Measurements from ENCODE around the gene SSTR5.

Gene SSTR5

GRCh38 chr16:1075546-1075945 lies 3.0 kb downstream of the SSTR5 start:
- H3K27ac ChIP-seq (ENCODE audit: low read depth, low read length): no peak overlapping the region
- no peak overlapping the region for H3K4me3 ChIP-seq (ENCODE audit: low read depth, low read length)
- H3K9me3 ChIP-seq (ENCODE audit: control insufficient read depth, insufficient read depth, low read length): no peaks in the 10 kb centered on the region
- no peaks in the 10 kb centered on the region for H3K36me3 ChIP-seq (ENCODE audit: control insufficient read depth, insufficient read depth, low read length)
- no peak overlapping the region for H3K9ac ChIP-seq (ENCODE audit: low read depth, low read length)
- H3K27me3 ChIP-seq (ENCODE audit: control insufficient read depth, insufficient read depth, low read length): peaks cover 14% of the 10 kb centered on the region; the same call in 1 of the 2 replicates
- peaks cover 9% of the 10 kb centered on the region; the same call in 1 of the 2 replicates for H3K4me1 ChIP-seq (ENCODE audit: control insufficient read depth, insufficient read depth, low read length)

DNA sequence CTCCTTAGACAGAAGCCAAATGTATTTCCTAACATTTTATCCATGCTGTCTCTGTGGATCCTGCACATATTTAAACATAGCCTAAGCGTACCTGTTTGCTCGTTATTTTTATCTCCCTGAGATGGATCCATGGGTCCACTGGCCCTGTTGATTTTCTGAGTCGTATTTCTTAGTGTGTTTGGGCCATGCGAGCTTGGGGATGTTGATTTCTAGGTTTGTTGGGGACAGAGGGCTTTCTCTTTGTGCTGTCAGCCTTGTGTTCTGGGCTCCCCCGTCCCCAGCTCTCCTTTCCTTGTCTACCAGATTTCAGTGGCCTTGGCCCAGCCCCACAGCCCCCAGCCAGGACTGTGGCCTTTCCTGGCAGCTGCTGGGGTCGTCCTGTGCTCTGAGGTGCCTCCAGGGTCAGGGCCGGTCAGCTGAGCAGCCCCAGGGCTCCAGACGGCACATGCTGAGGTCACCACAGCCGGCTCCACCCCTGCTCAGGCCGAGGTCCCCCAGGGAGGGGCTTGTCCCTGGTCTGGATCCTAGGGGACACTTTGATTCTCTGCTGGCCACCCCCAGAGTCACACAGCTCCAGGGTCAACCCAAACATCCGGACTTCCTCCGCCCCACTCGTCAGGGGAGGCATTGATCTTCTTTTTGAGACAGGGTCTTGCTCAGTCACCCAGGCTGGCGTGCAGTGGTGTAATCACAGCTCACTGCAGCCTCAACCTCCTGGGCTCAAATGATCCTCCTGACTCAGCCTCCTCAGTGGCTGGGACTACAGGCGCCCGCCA lies 4.4 kb downstream of the SSTR5 start:
- H3K27ac ChIP-seq (ENCODE audit: low read depth, low read length): no peak overlapping the region
- peaks cover 2% of the 10 kb centered on the region; the same call in 1 of the 2 replicates for H3K4me1 ChIP-seq (ENCODE audit: control insufficient read depth, insufficient read depth, low read length)
- no peak overlapping the region for H3K4me3 ChIP-seq (ENCODE audit: low read depth, low read length)
- no peaks in the 10 kb centered on the region for H3K9me3 ChIP-seq (ENCODE audit: control insufficient read depth, insufficient read depth, low read length)
- H3K9ac ChIP-seq (ENCODE audit: low read depth, low read length): no peak overlapping the region
- no peaks in the 10 kb centered on the region for H3K36me3 ChIP-seq (ENCODE audit: control insufficient read depth, insufficient read depth, low read length)
- peaks cover 8% of the 10 kb centered on the region; the same call in 1 of the 2 replicates for H3K27me3 ChIP-seq (ENCODE audit: control insufficient read depth, insufficient read depth, low read length)

GRCh38 chr16:1077877-1078578 lies 5.5 kb downstream of the SSTR5 start:
- Histone ChIP-seq H3K27me3 (ENCODE audit: control insufficient read depth, insufficient read depth, low read length) (0 out of 2 replicates have a peak, but pooled peaks cover 3% of the 10 kb centered on the region), H3K9me3 (ENCODE audit: control insufficient read depth, insufficient read depth, low read length) (no peaks in the 10 kb centered on the region), H3K4me1 (ENCODE audit: control insufficient read depth, insufficient read depth, low read length) (no peaks in the 10 kb centered on the region), H3K36me3 (ENCODE audit: control insufficient read depth, insufficient read depth, low read length) (no peaks in the 10 kb centered on the region), H3K27ac (ENCODE audit: low read depth, low read length) (no peak overlapping the region), H3K4me3 (ENCODE audit: low read depth, low read length) (no peak overlapping the region), H3K9ac (ENCODE audit: low read depth, low read length) (no peak overlapping the region)

DNA sequence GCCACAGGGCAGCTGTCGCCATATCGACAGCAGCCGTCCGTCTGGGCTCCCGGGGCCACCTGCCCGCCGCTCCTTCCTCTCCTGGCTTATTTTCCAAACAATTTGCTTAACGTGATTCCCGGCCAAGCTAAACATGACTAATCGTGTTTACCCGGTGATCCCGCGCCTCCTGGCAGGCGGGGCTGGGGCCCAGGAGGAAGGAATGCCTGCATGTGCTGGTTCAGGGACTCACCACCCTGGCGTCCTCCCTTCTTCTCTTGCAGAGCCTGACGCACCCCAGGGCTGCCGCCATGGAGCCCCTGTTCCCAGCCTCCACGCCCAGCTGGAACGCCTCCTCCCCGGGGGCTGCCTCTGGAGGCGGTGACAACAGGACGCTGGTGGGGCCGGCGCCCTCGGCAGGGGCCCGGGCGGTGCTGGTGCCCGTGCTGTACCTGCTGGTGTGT lies 6.1 kb downstream of the SSTR5 start:
- H3K36me3 ChIP-seq (ENCODE audit: control insufficient read depth, insufficient read depth, low read length): no peaks in the 10 kb centered on the region
- H3K9me3 ChIP-seq (ENCODE audit: control insufficient read depth, insufficient read depth, low read length): no peaks in the 10 kb centered on the region
- no peak overlapping the region for H3K4me3 ChIP-seq (ENCODE audit: low read depth, low read length)
- H3K4me1 ChIP-seq (ENCODE audit: control insufficient read depth, insufficient read depth, low read length): no peaks in the 10 kb centered on the region
- H3K27ac ChIP-seq (ENCODE audit: low read depth, low read length): no peak overlapping the region
- 0 out of 2 replicates have a peak, but pooled peaks cover 3% of the 10 kb centered on the region for H3K27me3 ChIP-seq (ENCODE audit: control insufficient read depth, insufficient read depth, low read length)
- no peak overlapping the region for H3K9ac ChIP-seq (ENCODE audit: low read depth, low read length)

GRCh38 chr16:1079341-1079740 lies 6.8 kb downstream of the SSTR5 start:
- Histone ChIP-seq H3K4me3 (ENCODE audit: low read depth, low read length) (no peak overlapping the region), H3K9me3 (ENCODE audit: control insufficient read depth, insufficient read depth, low read length) (no peaks in the 10 kb centered on the region), H3K9ac (ENCODE audit: low read depth, low read length) (no peak overlapping the region), H3K36me3 (ENCODE audit: control insufficient read depth, insufficient read depth, low read length) (no peaks in the 10 kb centered on the region), H3K27me3 (ENCODE audit: control insufficient read depth, insufficient read depth, low read length) (no peaks in the 10 kb centered on the region), H3K4me1 (ENCODE audit: control insufficient read depth, insufficient read depth, low read length) (no peaks in the 10 kb centered on the region), H3K27ac (ENCODE audit: low read depth, low read length) (no peak overlapping the region)

- no peaks in the 10 kb centered on the region for H3K27me3 ChIP-seq (ENCODE audit: control insufficient read depth, insufficient read depth, low read length)
- H3K9ac ChIP-seq (ENCODE audit: low read depth, low read length): no peak overlapping the region
- no peak overlapping the region for H3K4me3 ChIP-seq (ENCODE audit: low read depth, low read length)
- H3K36me3 ChIP-seq (ENCODE audit: control insufficient read depth, insufficient read depth, low read length): no peaks in the 10 kb centered on the region
- no peak overlapping the region for H3K27ac ChIP-seq (ENCODE audit: low read depth, low read length)
- H3K9me3 ChIP-seq (ENCODE audit: control insufficient read depth, insufficient read depth, low read length): no peaks in the 10 kb centered on the region
- no peaks in the 10 kb centered on the region for H3K4me1 ChIP-seq (ENCODE audit: control insufficient read depth, insufficient read depth, low read length)
These were observed 7.4 kb downstream of the SSTR5 start for GRCh38 chr16:1079786-1080525.

- Histone ChIP-seq H3K9ac (ENCODE audit: low read depth, low read length) (no peak overlapping the region), H3K9me3 (ENCODE audit: control insufficient read depth, insufficient read depth, low read length) (peaks cover 3% of the 10 kb centered on the region; the same call in 1 of the 2 replicates), H3K4me3 (ENCODE audit: low read depth, low read length) (no peak overlapping the region), H3K36me3 (ENCODE audit: control insufficient read depth, insufficient read depth, low read length) (no peaks in the 10 kb centered on the region), H3K27ac (ENCODE audit: low read depth, low read length) (no peak overlapping the region), H3K27me3 (ENCODE audit: control insufficient read depth, insufficient read depth, low read length) (no peaks in the 10 kb centered on the region), H3K4me1 (ENCODE audit: control insufficient read depth, insufficient read depth, low read length) (no peaks in the 10 kb centered on the region)
These were observed 8.5 kb downstream of the SSTR5 start for GRCh38 chr16:1080801-1081733.

DNA sequence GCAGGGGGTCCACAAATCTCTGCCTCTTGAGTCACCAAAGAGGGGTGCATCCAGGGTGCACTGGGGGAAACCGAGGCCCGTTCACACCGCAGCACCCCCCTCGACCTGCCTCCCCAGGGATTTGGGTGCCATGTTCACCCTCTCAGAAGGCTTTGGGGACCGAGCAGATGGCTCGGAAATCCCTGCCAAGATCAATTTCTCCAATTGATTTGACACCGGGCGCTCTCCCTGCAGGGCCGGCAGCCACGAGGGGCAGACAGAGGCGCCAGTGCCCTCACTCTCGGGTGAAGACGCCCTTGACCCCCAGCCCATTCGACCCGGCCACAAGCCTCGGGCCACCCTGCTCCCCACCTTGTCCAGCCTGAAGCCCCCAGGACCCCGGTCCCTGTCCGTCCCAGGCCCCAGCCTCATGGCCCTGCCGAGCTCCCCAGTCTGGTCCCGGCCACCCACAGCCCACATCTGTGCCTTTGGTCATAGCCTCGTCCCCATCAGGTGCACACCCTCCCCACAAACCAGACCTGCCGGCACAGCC lies 9.3 kb downstream of the SSTR5 start:
- no peak overlapping the region for H3K27ac ChIP-seq (ENCODE audit: low read depth, low read length)

DNA sequence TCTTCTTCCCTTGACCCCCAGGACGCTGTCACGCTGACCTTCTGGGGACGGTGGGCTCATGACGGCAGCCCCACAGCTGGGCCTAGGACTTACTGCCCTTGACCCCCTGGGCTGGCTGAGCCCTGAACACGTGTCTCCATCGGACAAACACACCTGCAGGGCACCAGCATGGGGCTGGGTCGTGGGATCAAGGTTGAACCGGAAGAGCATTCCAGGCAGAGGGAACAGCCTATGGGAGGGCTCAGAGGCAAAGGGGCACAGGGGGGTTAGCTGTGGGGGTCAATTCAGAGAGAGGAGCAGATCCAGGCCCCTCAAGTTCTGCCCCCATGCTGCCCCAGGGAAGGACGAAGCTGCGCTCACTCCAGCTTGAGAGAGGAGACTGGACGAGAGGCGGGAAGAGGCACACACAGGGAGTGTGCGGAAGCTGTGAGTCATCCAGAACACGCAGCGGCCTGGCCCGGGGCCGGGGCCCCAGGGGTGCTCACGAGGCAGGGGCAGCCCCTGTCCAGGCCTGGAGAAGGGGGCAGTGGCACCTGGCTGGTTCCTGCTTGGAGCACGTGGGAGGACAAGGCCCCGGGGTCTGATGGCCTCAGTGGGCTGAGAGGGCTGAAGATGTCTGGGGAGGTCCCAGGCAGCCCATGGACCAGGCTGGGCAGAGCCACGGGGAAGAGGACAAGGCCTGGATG lies 9.9 kb downstream of the SSTR5 start:
- no peak overlapping the region for H3K27ac ChIP-seq (ENCODE audit: low read depth, low read length)
- H3K4me3 ChIP-seq (ENCODE audit: low read depth, low read length): no peak overlapping the region
- peaks cover 3% of the 10 kb centered on the region; the same call in 1 of the 2 replicates for H3K9me3 ChIP-seq (ENCODE audit: control insufficient read depth, insufficient read depth, low read length)
- no peak overlapping the region for H3K9ac ChIP-seq (ENCODE audit: low read depth, low read length)
- H3K36me3 ChIP-seq (ENCODE audit: control insufficient read depth, insufficient read depth, low read length): no peaks in the 10 kb centered on the region
- no peaks in the 10 kb centered on the region for H3K27me3 ChIP-seq (ENCODE audit: control insufficient read depth, insufficient read depth, low read length)
- H3K4me1 ChIP-seq (ENCODE audit: control insufficient read depth, insufficient read depth, low read length): no peaks in the 10 kb centered on the region

More for the DNA sequence above, 9.3 kb downstream of the SSTR5 start:
- Histone ChIP-seq H3K36me3 (ENCODE audit: control insufficient read depth, insufficient read depth, low read length) (no peaks in the 10 kb centered on the region), H3K9ac (ENCODE audit: low read depth, low read length) (no peak overlapping the region), H3K27me3 (ENCODE audit: control insufficient read depth, insufficient read depth, low read length) (no peaks in the 10 kb centered on the region), H3K9me3 (ENCODE audit: control insufficient read depth, insufficient read depth, low read length) (peaks cover 3% of the 10 kb centered on the region; the same call in 1 of the 2 replicates), H3K4me3 (ENCODE audit: low read depth, low read length) (no peak overlapping the region), H3K4me1 (ENCODE audit: control insufficient read depth, insufficient read depth, low read length) (no peaks in the 10 kb centered on the region)
